T-helper 17 cell (primary cell): ENCODE measurements around the gene RFNG. TPM values are rescaled to one million over a fixed set of nuclear protein-coding genes. Genes with fewer than 3 reads are reported as not detected.

Experiments used
- ATAC-seq: fragments of 150-1000 bp; cut with Tn5 transposase; 2 replicates; pipeline ENCODE4 v1.10.0; 2021; ENCODE audit warnings: mild to moderate bottlenecking, moderate library complexity
- DNase-seq, 3 donors: peaks; one replicate each; pipeline versions ENCODE4 v3.0.0 to v3.0.0-alpha.2; 2020 to 2021
- H3K9me3 ChIP-seq: one replicate; pipeline ENCODE4 v1.7.0; 2013; ENCODE audit warnings: low read length, mild to moderate bottlenecking; ENCODE audit not compliant: control insufficient read depth, poor library complexity, severe bottlenecking
- H3K27ac Mint-ChIP-seq: one replicate; pipeline ENCODE4 v1.8.0; 2022; ENCODE audit warnings: mild to moderate bottlenecking, moderate library complexity, mixed read lengths
- H3K27me3 Mint-ChIP-seq: one replicate; pipeline ENCODE4 v1.8.0; 2022; ENCODE audit warnings: mixed read lengths
- H3K36me3 Mint-ChIP-seq: one replicate; pipeline ENCODE4 v1.8.0; 2022; ENCODE audit warnings: low read depth, mixed read lengths
- H3K4me1 Mint-ChIP-seq: one replicate; pipeline ENCODE4 v1.8.0; 2022; ENCODE audit warnings: mild to moderate bottlenecking, mixed read lengths
- H3K4me3 Mint-ChIP-seq: one replicate; pipeline ENCODE4 v1.8.0; 2022; ENCODE audit warnings: mild to moderate bottlenecking, moderate library complexity, mixed read lengths
- total RNA-seq, 4 donors: library from RNA in 2 of 4; stranded (reverse) in 2 of 4; gene quantifications; one replicate each; pipeline ENCODE4 v1.2.3 and lab custom pipeline; 2022 to 2026

The RFNG gene
- total RNA-seq, 2 donors from 2014 or later: 26.5 to 28.3 TPM

GRCh38 chr17:82033359-82034085 lies 18.1 kb downstream of the RFNG start:
- H3K27ac Mint-ChIP-seq: no peak overlapping the region

GRCh38 chr17:82031885-82032627 lies 19.6 kb downstream of the RFNG start:
- Mint-ChIP-seq H3K36me3 (no peaks in the 10 kb centered on the region), H3K27me3 (no peaks in the 10 kb centered on the region), H3K4me1 (peaks cover 10% of the 10 kb centered on the region), H3K4me3 (peak overlapping the region; percentile 65), H3K27ac (no peak overlapping the region)
- no peaks in the 10 kb centered on the region for H3K9me3 ChIP-seq
- DNase-seq: peak in 2 of 3 donors; percentile 36 to 42
- peak; percentile 39 for ATAC-seq

More at GRCh38 chr17:82033359-82034085, 18.1 kb downstream of the RFNG start:
- no peaks in the 10 kb centered on the region for H3K9me3 ChIP-seq
- Mint-ChIP-seq H3K4me1 (peaks cover 14% of the 10 kb centered on the region), H3K27me3 (no peaks in the 10 kb centered on the region), H3K4me3 (no peak overlapping the region), H3K36me3 (no peaks in the 10 kb centered on the region)
- DNase-seq: no peak
- no peak for ATAC-seq

- H3K4me3 Mint-ChIP-seq: peak within 1 kb of the TSS; percentile 93
- no peak within 1 kb of the TSS for H3K27ac Mint-ChIP-seq
- peaks cover 10% of the 10 kb centered on the region for H3K4me1 Mint-ChIP-seq
- no peaks in the 10 kb centered on the region for H3K27me3 Mint-ChIP-seq
- H3K9me3 ChIP-seq: no peaks in the 10 kb centered on the region
- ATAC-seq: peak; percentile 5
- H3K36me3 Mint-ChIP-seq: no peaks in the 10 kb centered on the region
- DNase-seq: no peak
Observed at GRCh38 chr17:82031303-82031884, 20.2 kb downstream of the RFNG start, which contains the start of gene RAC3. TSS of gene RAC3 (plus strand) at chr17:82031678. CDS start at chr17:82031762, 84 bp downstream.

- H3K4me3 Mint-ChIP-seq: peak overlapping the region; percentile 93
- H3K4me1 Mint-ChIP-seq: peaks cover 10% of the 10 kb centered on the region
- ATAC-seq (peak; percentile 87), DNase-seq (peak; percentile 71 to 83 (median 74))
- no peaks in the 10 kb centered on the region for H3K27me3 Mint-ChIP-seq
- H3K36me3 Mint-ChIP-seq: no peaks in the 10 kb centered on the region
- H3K9me3 ChIP-seq: no peaks in the 10 kb centered on the region
- H3K27ac Mint-ChIP-seq: no peak overlapping the region
Observed at GRCh38 chr17:82030470-82031302, 20.9 kb downstream of the RFNG start.

- peak overlapping the region; percentile 60 for H3K4me3 Mint-ChIP-seq
- H3K27me3 Mint-ChIP-seq: no peaks in the 10 kb centered on the region
- H3K4me1 Mint-ChIP-seq: peaks cover 12% of the 10 kb centered on the region
- H3K27ac Mint-ChIP-seq: peak overlapping the region; percentile 24
- DNase-seq (no peak), ATAC-seq (no peak)
- no peaks in the 10 kb centered on the region for H3K36me3 Mint-ChIP-seq
- H3K9me3 ChIP-seq: no peaks in the 10 kb centered on the region
Observed at GRCh38 chr17:82029990-82030469, 21.6 kb downstream of the RFNG start.

GRCh38 chr17:82029391-82029790 lies 22.2 kb downstream of the RFNG start:
- DNase-seq: no peak
- ATAC-seq: no peak
- H3K27me3 Mint-ChIP-seq: no peaks in the 10 kb centered on the region

GRCh38 chr17:82028966-82029365 lies 22.6 kb downstream of the RFNG start:
- DNase-seq: no peak
- H3K4me3 Mint-ChIP-seq: peak overlapping the region; percentile 60
- H3K27me3 Mint-ChIP-seq: no peaks in the 10 kb centered on the region
- peak overlapping the region; percentile 24 for H3K27ac Mint-ChIP-seq
- ATAC-seq: no peak
- H3K36me3 Mint-ChIP-seq: no peaks in the 10 kb centered on the region
- H3K4me1 Mint-ChIP-seq: peaks cover 14% of the 10 kb centered on the region
- no peaks in the 10 kb centered on the region for H3K9me3 ChIP-seq

More at GRCh38 chr17:82029391-82029790, 22.2 kb downstream of the RFNG start:
- H3K4me3 Mint-ChIP-seq: peak overlapping the region; percentile 60
- H3K36me3 Mint-ChIP-seq: no peaks in the 10 kb centered on the region
- no peaks in the 10 kb centered on the region for H3K9me3 ChIP-seq
- H3K4me1 Mint-ChIP-seq: peaks cover 12% of the 10 kb centered on the region
- peak overlapping the region; percentile 24 for H3K27ac Mint-ChIP-seq

GRCh38 chr17:82028246-82028645 lies 23.4 kb downstream of the RFNG start:
- ATAC-seq: no peak
- no peaks in the 10 kb centered on the region for H3K27me3 Mint-ChIP-seq
- H3K4me1 Mint-ChIP-seq: peaks cover 17% of the 10 kb centered on the region
- no peak for DNase-seq
- no peaks in the 10 kb centered on the region for H3K36me3 Mint-ChIP-seq
- H3K4me3 Mint-ChIP-seq: peak overlapping the region; percentile 12
- H3K9me3 ChIP-seq: no peaks in the 10 kb centered on the region
- H3K27ac Mint-ChIP-seq: no peak overlapping the region

- Mint-ChIP-seq H3K27me3 (no peaks in the 10 kb centered on the region), H3K36me3 (no peaks in the 10 kb centered on the region), H3K4me3 (peak overlapping the region; percentile 57), H3K4me1 (peaks cover 26% of the 10 kb centered on the region), H3K27ac (no peak overlapping the region)
- ATAC-seq: no peak
- H3K9me3 ChIP-seq: no peaks in the 10 kb centered on the region
- DNase-seq: no peak
Observed at GRCh38 chr17:82025401-82026107, 26.1 kb downstream of the RFNG start.

- ATAC-seq: no peak
- Mint-ChIP-seq H3K4me3 (no peak overlapping the region), H3K27ac (no peak overlapping the region), H3K36me3 (no peaks in the 10 kb centered on the region), H3K27me3 (no peaks in the 10 kb centered on the region), H3K4me1 (peaks cover 27% of the 10 kb centered on the region)
- H3K9me3 ChIP-seq: no peaks in the 10 kb centered on the region
- DNase-seq: no peak
Observed at GRCh38 chr17:82024859-82025258, 26.8 kb downstream of the RFNG start.

- Mint-ChIP-seq H3K36me3 (no peaks in the 10 kb centered on the region), H3K27me3 (no peaks in the 10 kb centered on the region), H3K27ac (no peak overlapping the region), H3K4me3 (peak overlapping the region; percentile 87), H3K4me1 (peaks cover 22% of the 10 kb centered on the region)
- DNase-seq: no peak
- no peak for ATAC-seq
- no peaks in the 10 kb centered on the region for H3K9me3 ChIP-seq
Observed at GRCh38 chr17:82023447-82024241, 28.0 kb downstream of the RFNG start.
